CD4-positive, alpha-beta T cell treated with Interleukin-6 for 4 hours (primary cell): ENCODE measurements around the gene CCDC97.
A peak's percentile ranks its signal among the peaks of the same experiment; 100 is the strongest.
"Not testable (repeated sequence)": the region's sequence is repeated elsewhere in the genome, so short reads cannot be mapped to it uniquely, and the experiment has no call there.

ENCODE experiments used
- DNase-seq: peaks from one replicate; pipeline ENCODE4 v3.0.0-alpha.2; 2020; ENCODE audit warnings: mixed read lengths

CCDC97 gene

GRCh38 chr19:41346916-41347315, 36.9 kb downstream of the CCDC97 start:
- not testable (repeated sequence) for DNase-seq

- peak; percentile 17 for DNase-seq
Measured at GRCh38 chr19:41350735-41351338, 40.9 kb downstream of the CCDC97 start.

- DNase-seq = peak; percentile 86
Measured at GRCh38 chr19:41351339-41352245, 41.6 kb downstream of the CCDC97 start.

GRCh38 chr19:41352279-41352608, 42.3 kb downstream of the CCDC97 start:
- DNase-seq = no peak

- peak; percentile 83 for DNase-seq
Measured at GRCh38 chr19:41352609-41353465, 42.9 kb downstream of the CCDC97 start.

GRCh38 chr19:41353466-41354342, 43.7 kb downstream of the CCDC97 start, which contains the start of gene TGFB1:
TGFB1 (minus strand) TSS chr19:41353922; CDS start chr19:41353044, 878 bp downstream.
- peak; percentile 97 for DNase-seq

GRCh38 chr19:41354343-41354953, 44.5 kb downstream of the CCDC97 start:
- no peak for DNase-seq

GRCh38 chr19:41355035-41355434, 45.1 kb downstream of the CCDC97 start:
- no peak for DNase-seq

GRCh38 chr19:41355802-41356201, 45.8 kb downstream of the CCDC97 start:
- DNase-seq = peak; percentile 9

- DNase-seq = peak; percentile 56
Measured at GRCh38 chr19:41356984-41357739, 47.2 kb downstream of the CCDC97 start.

- no peak for DNase-seq
Measured at GRCh38 chr19:41357746-41358145, 47.8 kb downstream of the CCDC97 start.

GRCh38 chr19:41359741-41360140, 49.8 kb downstream of the CCDC97 start:
- DNase-seq = no peak

GRCh38 chr19:41362143-41362847, 52.3 kb downstream of the CCDC97 start:
- DNase-seq = no peak

GRCh38 chr19:41363371-41363752, 53.4 kb downstream of the CCDC97 start:
- no peak for DNase-seq

- peak; percentile 99 for DNase-seq
Measured at GRCh38 chr19:41363753-41364523, 54.0 kb downstream of the CCDC97 start, which contains the start of gene B9D2. B9D2 (minus strand) TSS chr19:41364149; CDS start chr19:41363519, 630 bp downstream.

- DNase-seq = no peak
Measured at GRCh38 chr19:41364524-41365391, 54.8 kb downstream of the CCDC97 start.

- no peak for DNase-seq
Measured at GRCh38 chr19:41366089-41366488, 56.1 kb downstream of the CCDC97 start.

GRCh38 chr19:41367848-41368301, 57.9 kb downstream of the CCDC97 start:
- DNase-seq = no peak
